PC-9 (cell line): ENCODE results near the gene HMOX1. TPM values are rescaled to one million over a fixed set of nuclear protein-coding genes. Genes with fewer than 3 reads are reported as not detected.
"Not testable (repeated sequence)": the region's sequence is repeated elsewhere in the genome, so short reads cannot be mapped to it uniquely, and the experiment has no call there.

Source experiments
- BruUV-seq: library from RNA; stranded (reverse); fragments of 400-500 nt; replicated peaks from 2 replicates; lab custom pipeline; 2021; lab: Mats Ljungman, UMichigan
- CTCF ChIA-PET: fragments of 300-600 bp; sonication (Branson Sonifier 250); formaldehyde crosslinking; loops from one replicate; lab custom pipeline; 2022; ENCODE audit warnings: antibody characterized with exemption; lab: Charles Lee
- POLR2A ChIA-PET: fragments of 300-600 bp; sonication (Branson Sonifier 250); formaldehyde crosslinking; loops from one replicate; lab custom pipeline; 2022; ENCODE audit warnings: antibody characterized with exemption; ENCODE audit not compliant: unreplicated experiment; lab: Charles Lee
- DNase-seq, 2 experiments: peaks; one replicate each; pipeline versions ENCODE4 v3.0.0 to v3.0.0-alpha.2; 2015 to 2022; ENCODE audit warnings: mixed read lengths in 1 of 2
- H2AFZ ChIP-seq: fragments of 200-600 bp; sonication (generic); 2 replicates; pipeline ENCODE4 v1.8.1; 2017; ENCODE audit warnings: antibody characterized with exemption
- H3F3A ChIP-seq: fragments of 200-600 bp; sonication (generic); 2 replicates; pipeline ENCODE4 v1.8.1; 2017; ENCODE audit warnings: antibody characterized with exemption, mild to moderate bottlenecking, low read depth; ENCODE audit not compliant: insufficient read depth
- H3K27ac ChIP-seq: fragments of 200-600 bp; sonication (generic); 2 replicates; pipeline ENCODE4 v1.6.1; 2016; ENCODE audit warnings: mixed run types
- H3K27me3 ChIP-seq: fragments of 200-600 bp; sonication (generic); 2 replicates; pipeline ENCODE4 v1.6.1; 2016; ENCODE audit warnings: low read depth, mixed run types; ENCODE audit not compliant: insufficient read depth
- H3K36me3 ChIP-seq: fragments of 200-600 bp; sonication (generic); 2 replicates; pipeline ENCODE4 v1.6.1; 2016; ENCODE audit warnings: low read depth, mixed run types
- H3K4me1 ChIP-seq: fragments of 200-600 bp; sonication (generic); replicated peaks from 2 replicates; pipeline ENCODE4 v1.6.1; 2016; ENCODE audit warnings: mixed run types; ENCODE audit not compliant: insufficient read depth
- H3K4me2 ChIP-seq: fragments of 200-600 bp; sonication (generic); 2 replicates; pipeline ENCODE4 v1.6.1; 2017; ENCODE audit warnings: mixed run types
- H3K4me3 ChIP-seq: fragments of 200-600 bp; sonication (generic); 2 replicates; pipeline ENCODE4 v1.6.1; 2016; ENCODE audit warnings: mixed run types
- H3K79me2 ChIP-seq: fragments of 200-600 bp; sonication (generic); 2 replicates; pipeline ENCODE4 v1.6.1; 2017; ENCODE audit warnings: low read depth, mixed run types
- H3K9me2 ChIP-seq: fragments of 200-600 bp; sonication (generic); 2 replicates; pipeline ENCODE4 v1.8.1; 2017; ENCODE audit warnings: mild to moderate bottlenecking; ENCODE audit not compliant: insufficient read depth
- H3K9me3 ChIP-seq: fragments of 200-600 bp; sonication (generic); 2 replicates; pipeline ENCODE4 v1.8.1; 2016; ENCODE audit warnings: low read depth; ENCODE audit not compliant: insufficient read depth
- H4K20me1 ChIP-seq: fragments of 200-600 bp; sonication (generic); 2 replicates; pipeline ENCODE4 v1.8.1; 2017; ENCODE audit not compliant: insufficient read depth
- EZH2 ChIP-seq: fragments of 200-600 bp; sonication (generic); IDR thresholded peaks from 2 replicates; pipeline ENCODE4 v1.8.0; 2017; ENCODE audit warnings: antibody characterized with exemption, low read depth
- intact Hi-C: fragments of 100-400 bp; cut with micrococcal nuclease; formaldehyde crosslinking; loops from one replicate; pipeline ENCODE4 v1.10.0; 2022; ENCODE audit not compliant: unreplicated experiment
- total RNA-seq: library from RNA; stranded (reverse); gene quantifications from 2 replicates; pipeline ENCODE4 v1.2.3, GENCODE V29; 2021
- TF ChIP-seq, protein P1 (sequence below): fragments of 200-600 bp; sonication (generic); conservative IDR thresholded peaks from 2 replicates; pipeline ENCODE4 v1.6.1; 2017; ENCODE audit warnings: mixed run types, antibody characterized with exemption, mild to moderate bottlenecking, moderate library complexity

HMOX1 gene
- total RNA-seq, 1 experiment from 2014 or later, result 23.7 TPM

DNA sequence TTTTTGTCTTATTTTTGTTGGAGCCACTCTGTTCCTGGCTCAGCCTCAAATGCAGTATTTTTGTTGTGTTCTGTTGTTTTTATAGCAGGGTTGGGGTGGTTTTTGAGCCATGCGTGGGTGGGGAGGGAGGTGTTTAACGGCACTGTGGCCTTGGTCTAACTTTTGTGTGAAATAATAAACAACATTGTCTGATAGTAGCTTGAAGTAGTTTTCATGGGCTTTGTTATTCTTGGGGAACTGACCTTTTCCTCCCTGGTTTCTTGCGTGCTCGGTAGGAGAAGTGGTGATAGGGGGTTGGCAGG, 13.1 kb downstream of the HMOX1 start:
- POLR2A ChIA-PET, result no interaction called here

GRCh38 chr22:35394810-35395563, 14.1 kb downstream of the HMOX1 start:
- Histone ChIP-seq H3K4me3 (no peak overlapping the region), H3K27ac (no peak overlapping the region), H3F3A (peaks cover 24% of the 10 kb centered on the region; the same call in 1 of the 2 replicates), H3K27me3 (no peaks in the 10 kb centered on the region), H3K9me3 (no peaks in the 10 kb centered on the region), H3K36me3 (no peaks in the 10 kb centered on the region), H3K4me2 (no peak overlapping the region), H3K9me2 (no peaks in the 10 kb centered on the region), H4K20me1 (no peaks in the 10 kb centered on the region), H3K4me1 (no peaks in the 10 kb centered on the region), H3K79me2 (no peaks in the 10 kb centered on the region), H2AFZ (no peak overlapping the region)
- intact Hi-C loops, result loop anchor here (5.0 kb wide), 1 partner anchor 43 kb away; no protein-coding TSS in a partner anchor
- ChIA-PET CTCF (no interaction called here), POLR2A (no interaction called here)
- BruUV-seq, result no TSS peak
- DNase-seq, result no peak
- no peak for TF ChIP-seq EZH2
- TF ChIP-seq, protein P1, sequence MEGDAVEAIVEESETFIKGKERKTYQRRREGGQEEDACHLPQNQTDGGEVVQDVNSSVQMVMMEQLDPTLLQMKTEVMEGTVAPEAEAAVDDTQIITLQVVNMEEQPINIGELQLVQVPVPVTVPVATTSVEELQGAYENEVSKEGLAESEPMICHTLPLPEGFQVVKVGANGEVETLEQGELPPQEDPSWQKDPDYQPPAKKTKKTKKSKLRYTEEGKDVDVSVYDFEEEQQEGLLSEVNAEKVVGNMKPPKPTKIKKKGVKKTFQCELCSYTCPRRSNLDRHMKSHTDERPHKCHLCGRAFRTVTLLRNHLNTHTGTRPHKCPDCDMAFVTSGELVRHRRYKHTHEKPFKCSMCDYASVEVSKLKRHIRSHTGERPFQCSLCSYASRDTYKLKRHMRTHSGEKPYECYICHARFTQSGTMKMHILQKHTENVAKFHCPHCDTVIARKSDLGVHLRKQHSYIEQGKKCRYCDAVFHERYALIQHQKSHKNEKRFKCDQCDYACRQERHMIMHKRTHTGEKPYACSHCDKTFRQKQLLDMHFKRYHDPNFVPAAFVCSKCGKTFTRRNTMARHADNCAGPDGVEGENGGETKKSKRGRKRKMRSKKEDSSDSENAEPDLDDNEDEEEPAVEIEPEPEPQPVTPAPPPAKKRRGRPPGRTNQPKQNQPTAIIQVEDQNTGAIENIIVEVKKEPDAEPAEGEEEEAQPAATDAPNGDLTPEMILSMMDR, result no peak

More for the DNA sequence above, 13.1 kb downstream of the HMOX1 start:
- Histone ChIP-seq H3K9me2 (no peaks in the 10 kb centered on the region), H3K36me3 (no peaks in the 10 kb centered on the region), H3K9me3 (no peaks in the 10 kb centered on the region), H3K27ac (no peak overlapping the region), H3K79me2 (no peaks in the 10 kb centered on the region), H3K4me1 (no peaks in the 10 kb centered on the region), H2AFZ (no peak overlapping the region), H4K20me1 (no peaks in the 10 kb centered on the region), H3F3A (peaks cover 24% of the 10 kb centered on the region; the same call in 1 of the 2 replicates), H3K27me3 (no peaks in the 10 kb centered on the region), H3K4me3 (no peak overlapping the region), H3K4me2 (no peak overlapping the region)
- CTCF ChIA-PET, result no interaction called here
- intact Hi-C loops, result no loop called here
- no peak for DNase-seq
- TF ChIP-seq, protein P1, result no peak
- no peak for TF ChIP-seq EZH2
- BruUV-seq, result no TSS peak

GRCh38 chr22:35396622-35397021, 15.7 kb downstream of the HMOX1 start:
- H3K4me3 ChIP-seq, CTCF ChIA-PET, H3K9me2 ChIP-seq, H3K4me2 ChIP-seq, H4K20me1 ChIP-seq, H3K27ac ChIP-seq, H3K4me1 ChIP-seq, H2AFZ ChIP-seq, POLR2A ChIA-PET, DNase-seq, BruUV-seq, H3K36me3 ChIP-seq, H3K9me3 ChIP-seq, H3K27me3 ChIP-seq: not testable (repeated sequence)
- Histone ChIP-seq H3F3A (peaks cover 24% of the 10 kb centered on the region; the same call in 1 of the 2 replicates), H3K79me2 (peaks cover 16% of the 10 kb centered on the region)
- intact Hi-C loops, result loop anchor here (5.0 kb wide), 1 partner anchor 44 kb away; no protein-coding TSS in a partner anchor
